Upper lobe of right lung (tissue), 1 donor: Measurements from ENCODE around the gene SIRT7. TPM values are rescaled to one million over a fixed set of nuclear protein-coding genes. Genes with fewer than 3 reads are reported as not detected.

ENCODE experiments used
- ATAC-seq: fragments of 200-7000 bp; cut with Tn5 transposase; one replicate; pipeline ENCODE4 v1.9.1; 2020; ENCODE audit warnings: mild to moderate bottlenecking, moderate library complexity
- DNase-seq: peaks from one replicate; pipeline ENCODE4 v3.0.0-alpha.2; 2020
- H3K27ac ChIP-seq: fragments of 200-600 bp; one replicate; pipeline ENCODE4 v1.8.0; 2022
- H3K27me3 ChIP-seq: fragments of 200-600 bp; one replicate; pipeline ENCODE4 v1.8.0; 2022; ENCODE audit warnings: mild to moderate bottlenecking
- H3K36me3 ChIP-seq: fragments of 200-600 bp; one replicate; pipeline ENCODE4 v1.8.0; 2022
- H3K4me1 ChIP-seq: fragments of 200-600 bp; one replicate; pipeline ENCODE4 v1.8.0; 2022
- H3K4me3 ChIP-seq: fragments of 200-600 bp; one replicate; pipeline ENCODE4 v1.8.0; 2022; ENCODE audit warnings: mild to moderate bottlenecking
- H3K9me3 ChIP-seq: fragments of 200-600 bp; one replicate; pipeline ENCODE4 v1.8.0; 2022
- CTCF ChIP-seq: fragments of 200-600 bp; IDR thresholded peaks from one replicate; pipeline ENCODE4 v1.8.0; 2022; ENCODE audit warnings: antibody characterized with exemption
- intact Hi-C: fragments of 100-400 bp; cut with DNase I; formaldehyde crosslinking; loops from one replicate; pipeline ENCODE4 v1.11.0; 2022
- total RNA-seq: library from RNA; stranded (reverse); fragmentation: NEBNext Ultra II Directional; extraction: Animal tissue kit (Norgen Biotek cat#: 25700); gene quantifications from one replicate; pipeline ENCODE4 v1.2.1, GENCODE V29; 2021
- donor health status: DM: no; HTN: yes; CAD: no; lungs with severe emphysema.

Gene SIRT7
- total RNA-seq, 1 donor from 2014 or later, result 27.5 TPM

GRCh38 chr17:81865358-81865732 lies 52.6 kb downstream of the SIRT7 start:
- Histone ChIP-seq H3K9me3 (no peaks in the 10 kb centered on the region), H3K27ac (no peak overlapping the region), H3K4me3 (no peak overlapping the region), H3K4me1 (peaks cover 42% of the 10 kb centered on the region), H3K27me3 (no peaks in the 10 kb centered on the region), H3K36me3 (peaks cover 19% of the 10 kb centered on the region)
- ATAC-seq (no peak), DNase-seq (no peak)
- intact Hi-C loops, result no loop called here
- TF ChIP-seq CTCF, result no peak

GRCh38 chr17:81863833-81864768 lies 53.9 kb downstream of the SIRT7 start:
- no peak for DNase-seq
- Histone ChIP-seq H3K4me1 (peaks cover 33% of the 10 kb centered on the region), H3K4me3 (no peak overlapping the region), H3K27me3 (no peaks in the 10 kb centered on the region), H3K9me3 (no peaks in the 10 kb centered on the region), H3K36me3 (peaks cover 13% of the 10 kb centered on the region), H3K27ac (no peak overlapping the region)
- intact Hi-C loops, result no loop called here
- no peak for TF ChIP-seq CTCF
- no peak for ATAC-seq

GRCh38 chr17:81863123-81863675 lies 54.8 kb downstream of the SIRT7 start:
- intact Hi-C loops, result no loop called here
- no peaks in the 10 kb centered on the region for H3K9me3 ChIP-seq
- ATAC-seq (no peak), DNase-seq (no peak)
- no peak for TF ChIP-seq CTCF
- no peak overlapping the region for H3K27ac ChIP-seq
- no peaks in the 10 kb centered on the region for H3K27me3 ChIP-seq
- H3K36me3 ChIP-seq, result peaks cover 13% of the 10 kb centered on the region
- H3K4me1 ChIP-seq, result peaks cover 33% of the 10 kb centered on the region
- H3K4me3 ChIP-seq, result no peak overlapping the region

Other genes with a start within 250 kb of the SIRT7 start
- 19.5 TPM for gene ARL16, start 234.4 kb downstream of the SIRT7 start, total RNA-seq
- gene HGS, start 234.2 kb downstream of the SIRT7 start, total RNA-seq, result 88.3 TPM
- 40.3 TPM for gene MRPL12, start 214.8 kb downstream of the SIRT7 start, total RNA-seq
- 6.3 TPM for gene SLC25A10, start 205.9 kb downstream of the SIRT7 start, total RNA-seq
- not detected for gene GCGR, start 114.0 kb downstream of the SIRT7 start, total RNA-seq
- gene MCRIP1, start 84.9 kb downstream of the SIRT7 start, total RNA-seq, result 72.8 TPM
- gene PPP1R27, start 83.1 kb downstream of the SIRT7 start, total RNA-seq, result not detected
- gene P4HB, start 57.6 kb downstream of the SIRT7 start, total RNA-seq, result 462 TPM
- gene ARHGDIA, start 46.8 kb downstream of the SIRT7 start, total RNA-seq, result 386 TPM
- 39.4 TPM for gene ALYREF, start 26.6 kb downstream of the SIRT7 start, total RNA-seq
- gene ANAPC11, start 26.5 kb downstream of the SIRT7 start, total RNA-seq, result 91.0 TPM
- gene NPB, start 15.9 kb downstream of the SIRT7 start, total RNA-seq, result 0.55 TPM
- 46.1 TPM for gene PCYT2, start 6.8 kb downstream of the SIRT7 start, total RNA-seq
- gene MAFG, start 9.6 kb upstream of the SIRT7 start, total RNA-seq, result 35.9 TPM
- gene PYCR1, start 19.1 kb upstream of the SIRT7 start, total RNA-seq, result 19.0 TPM
- not detected for gene MYADML2, start 29.1 kb upstream of the SIRT7 start, total RNA-seq
- gene NOTUM, start 43.0 kb upstream of the SIRT7 start, total RNA-seq, result 6.1 TPM
- gene ASPSCR1, start 59.5 kb upstream of the SIRT7 start, total RNA-seq, result 50.3 TPM
- gene CENPX, start 104.7 kb upstream of the SIRT7 start, total RNA-seq, result 40.2 TPM
- gene LRRC45, start 105.1 kb upstream of the SIRT7 start, total RNA-seq, result 12.2 TPM
- 3.4 TPM for gene RAC3, start 113.5 kb upstream of the SIRT7 start, total RNA-seq
- gene DCXR, start 119.5 kb upstream of the SIRT7 start, total RNA-seq, result 143 TPM
- gene RFNG, start 133.6 kb upstream of the SIRT7 start, total RNA-seq, result 38.5 TPM
- 78.0 TPM for gene GPS1, start 133.7 kb upstream of the SIRT7 start, total RNA-seq
- gene DUS1L, start 147.6 kb upstream of the SIRT7 start, total RNA-seq, result 82.4 TPM
- 432 TPM for gene FASN, start 180.1 kb upstream of the SIRT7 start, total RNA-seq